Tibial artery (tissue), 4 donors: ENCODE measurements around the gene TMEM236.

Experiments used
- DNase-seq, 2 donors: peaks; one replicate each; pipeline ENCODE4 v3.0.0-alpha.2; 2019
- H3K27ac ChIP-seq, 2 donors: fragments of 200-600 bp; sonication (generic) in 1 of 2; 1 replicate in 1 of 2; 2 replicates in 1 of 2; pipeline ENCODE4 v1.5.1; 2018 to 2019; ENCODE audit warnings: mild to moderate bottlenecking in 1 of 2
- H3K27me3 ChIP-seq, 2 donors: fragments of 200-600 bp; sonication (generic) in 1 of 2; one replicate each; pipeline versions ENCODE4 v1.5.1 to v1.6.0; 2016 to 2019
- H3K36me3 ChIP-seq, 3 donors: fragments of 200-600 bp; sonication (generic) in 2 of 3; one replicate each; pipeline ENCODE4 v1.5.1; 2016 to 2019; ENCODE audit warnings: mild to moderate bottlenecking in 2 of 3
- H3K4me1 ChIP-seq, 4 donors: fragments of 200-600 bp; sonication (generic) in 2 of 4; 1 replicate in 3 of 4; 2 replicates in 1 of 4; pipeline ENCODE4 v1.5.1; 2016 to 2019
- H3K4me3 ChIP-seq, 2 donors: fragments of 200-600 bp; sonication (generic) in 1 of 2; 1 replicate in 1 of 2; 2 replicates in 1 of 2; pipeline ENCODE4 v1.5.1; 2018 to 2019; ENCODE audit warnings: mild to moderate bottlenecking in 2 of 2
- H3K9me3 ChIP-seq, 3 donors: fragments of 200-600 bp; sonication (generic) in 1 of 3; one replicate each; pipeline ENCODE4 v1.5.1; 2016 to 2019
- intact Hi-C: fragments of 100-400 bp; cut with DNase I; formaldehyde crosslinking; loops from one replicate; pipeline ENCODE4 v1.15.0; 2023; ENCODE audit warnings: low total_unique reads
- TF ChIP-seq, protein P1 (sequence below), 2 experiments: fragments of 200-600 bp in 1 of 2; fragments of 450-650 bp in 1 of 2; IDR thresholded peaks; one replicate each; pipeline ENCODE4 v1.5.1; 2017 to 2019; ENCODE audit warnings: antibody characterized with exemption in 2 of 2, mild to moderate bottlenecking in 1 of 2, moderate library complexity in 1 of 2

TMEM236 gene

DNA sequence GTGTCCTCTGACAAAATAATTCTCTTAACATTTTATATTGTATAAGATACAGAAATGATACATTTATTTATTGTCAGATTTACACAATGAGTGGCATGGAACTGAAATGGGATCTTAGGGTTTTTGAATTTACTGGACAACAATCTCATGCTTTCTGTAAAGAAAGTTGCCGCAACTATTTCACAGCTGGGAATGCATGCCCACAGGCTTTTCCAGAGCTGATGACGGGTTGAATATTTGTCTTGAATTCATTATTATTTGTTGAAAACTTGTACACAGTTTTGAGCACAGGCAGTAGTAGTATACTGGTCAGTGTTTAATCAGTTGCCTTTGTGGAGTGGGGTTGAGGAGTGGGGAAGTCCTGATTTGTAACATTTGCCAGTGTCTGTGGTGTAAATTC is 36.6 kb downstream of the TMEM236 start:
- no peaks in the 10 kb centered on the region for H3K9me3 ChIP-seq
- H3K27ac ChIP-seq = no peak overlapping the region
- DNase-seq = no peak
- intact Hi-C loops = no loop called here
- no peaks in the 10 kb centered on the region for H3K36me3 ChIP-seq
- no peaks in the 10 kb centered on the region for H3K27me3 ChIP-seq
- TF ChIP-seq, protein P1, sequence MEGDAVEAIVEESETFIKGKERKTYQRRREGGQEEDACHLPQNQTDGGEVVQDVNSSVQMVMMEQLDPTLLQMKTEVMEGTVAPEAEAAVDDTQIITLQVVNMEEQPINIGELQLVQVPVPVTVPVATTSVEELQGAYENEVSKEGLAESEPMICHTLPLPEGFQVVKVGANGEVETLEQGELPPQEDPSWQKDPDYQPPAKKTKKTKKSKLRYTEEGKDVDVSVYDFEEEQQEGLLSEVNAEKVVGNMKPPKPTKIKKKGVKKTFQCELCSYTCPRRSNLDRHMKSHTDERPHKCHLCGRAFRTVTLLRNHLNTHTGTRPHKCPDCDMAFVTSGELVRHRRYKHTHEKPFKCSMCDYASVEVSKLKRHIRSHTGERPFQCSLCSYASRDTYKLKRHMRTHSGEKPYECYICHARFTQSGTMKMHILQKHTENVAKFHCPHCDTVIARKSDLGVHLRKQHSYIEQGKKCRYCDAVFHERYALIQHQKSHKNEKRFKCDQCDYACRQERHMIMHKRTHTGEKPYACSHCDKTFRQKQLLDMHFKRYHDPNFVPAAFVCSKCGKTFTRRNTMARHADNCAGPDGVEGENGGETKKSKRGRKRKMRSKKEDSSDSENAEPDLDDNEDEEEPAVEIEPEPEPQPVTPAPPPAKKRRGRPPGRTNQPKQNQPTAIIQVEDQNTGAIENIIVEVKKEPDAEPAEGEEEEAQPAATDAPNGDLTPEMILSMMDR (IDR thresholded peaks at IDR 0.05) = no peak
- H3K4me1 ChIP-seq = peaks cover 0 to 1% (median 0%) of the 10 kb centered on the region in 4 donors
- H3K4me3 ChIP-seq = no peak overlapping the region

DNA sequence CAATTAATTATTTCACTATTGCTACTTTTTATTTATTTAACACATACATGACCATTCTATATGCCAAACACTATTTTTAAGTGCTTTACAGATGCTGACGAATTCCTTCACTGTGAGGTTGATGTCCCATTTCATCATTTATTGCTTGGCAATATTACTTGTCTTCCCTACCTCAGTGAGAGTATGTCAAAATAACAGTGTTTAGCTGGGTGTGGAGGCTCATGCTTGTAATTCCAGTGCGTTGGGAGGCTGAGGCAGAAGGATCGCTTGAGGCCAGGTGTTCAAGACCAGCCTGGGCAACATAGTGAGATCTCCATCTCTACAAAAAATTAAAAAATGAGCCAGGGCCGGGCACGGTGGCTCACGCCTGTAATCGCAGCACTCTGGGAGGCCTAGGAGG is 37.4 kb downstream of the TMEM236 start:
- Histone ChIP-seq H3K27ac (no peak overlapping the region), H3K9me3 (no peaks in the 10 kb centered on the region), H3K27me3 (no peaks in the 10 kb centered on the region), H3K36me3 (no peaks in the 10 kb centered on the region), H3K4me3 (no peak overlapping the region), H3K4me1 (no peaks in the 10 kb centered on the region)
- no peak for DNase-seq
- intact Hi-C loops = no loop called here
- TF ChIP-seq, protein P1 (IDR thresholded peaks at IDR 0.05) = no peak

DNA sequence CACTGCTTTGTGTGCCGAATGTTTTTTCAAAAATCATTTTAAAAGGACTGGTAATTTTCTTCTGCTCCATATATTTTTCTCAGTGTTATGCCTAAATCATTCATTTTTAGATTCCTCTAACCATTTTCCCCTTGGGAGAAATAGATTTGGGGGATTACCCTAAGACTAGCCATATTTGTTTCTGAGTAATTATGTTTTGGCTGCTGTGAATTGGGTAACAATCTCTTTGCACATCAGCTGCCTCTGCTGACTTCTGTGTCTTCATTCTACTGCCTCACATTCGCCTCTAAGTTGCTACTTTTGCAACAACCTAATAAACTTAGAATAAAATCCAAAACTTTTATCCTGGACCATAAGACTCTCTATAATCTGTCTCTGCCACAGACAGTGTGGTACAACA is 38.6 kb downstream of the TMEM236 start:
- no peaks in the 10 kb centered on the region for H3K4me1 ChIP-seq
- no peak for DNase-seq
- H3K27ac ChIP-seq = no peak overlapping the region
- TF ChIP-seq, protein P1 (IDR thresholded peaks at IDR 0.05) = no peak
- intact Hi-C loops = no loop called here
- no peaks in the 10 kb centered on the region for H3K9me3 ChIP-seq
- no peak overlapping the region for H3K4me3 ChIP-seq
- no peaks in the 10 kb centered on the region for H3K36me3 ChIP-seq
- no peaks in the 10 kb centered on the region for H3K27me3 ChIP-seq

DNA sequence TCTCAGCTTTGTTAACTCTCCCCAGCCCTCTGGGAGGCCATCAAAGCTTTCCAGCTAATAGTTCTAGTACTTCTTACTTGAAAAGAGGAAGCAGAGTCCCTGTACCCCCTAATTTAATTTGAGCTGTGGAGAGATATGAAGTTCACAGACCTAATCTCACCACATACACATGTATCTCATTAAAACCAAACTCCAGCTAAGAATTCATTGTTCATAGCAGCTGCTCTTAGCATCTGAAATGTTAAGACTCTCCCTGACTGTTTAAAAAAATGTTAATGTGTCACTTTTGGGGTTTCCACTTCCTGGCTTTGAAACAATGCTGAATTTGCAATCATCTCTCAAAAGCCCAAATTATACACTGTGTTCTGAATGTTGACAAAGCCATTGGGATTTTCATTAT is 41.0 kb downstream of the TMEM236 start:
- Histone ChIP-seq H3K27me3 (no peaks in the 10 kb centered on the region), H3K4me3 (no peak overlapping the region), H3K4me1 (no peaks in the 10 kb centered on the region), H3K27ac (no peak overlapping the region), H3K36me3 (no peaks in the 10 kb centered on the region), H3K9me3 (no peaks in the 10 kb centered on the region)
- DNase-seq = no peak
- TF ChIP-seq, protein P1 (IDR thresholded peaks at IDR 0.05) = no peak
- intact Hi-C loops = no loop called here

DNA sequence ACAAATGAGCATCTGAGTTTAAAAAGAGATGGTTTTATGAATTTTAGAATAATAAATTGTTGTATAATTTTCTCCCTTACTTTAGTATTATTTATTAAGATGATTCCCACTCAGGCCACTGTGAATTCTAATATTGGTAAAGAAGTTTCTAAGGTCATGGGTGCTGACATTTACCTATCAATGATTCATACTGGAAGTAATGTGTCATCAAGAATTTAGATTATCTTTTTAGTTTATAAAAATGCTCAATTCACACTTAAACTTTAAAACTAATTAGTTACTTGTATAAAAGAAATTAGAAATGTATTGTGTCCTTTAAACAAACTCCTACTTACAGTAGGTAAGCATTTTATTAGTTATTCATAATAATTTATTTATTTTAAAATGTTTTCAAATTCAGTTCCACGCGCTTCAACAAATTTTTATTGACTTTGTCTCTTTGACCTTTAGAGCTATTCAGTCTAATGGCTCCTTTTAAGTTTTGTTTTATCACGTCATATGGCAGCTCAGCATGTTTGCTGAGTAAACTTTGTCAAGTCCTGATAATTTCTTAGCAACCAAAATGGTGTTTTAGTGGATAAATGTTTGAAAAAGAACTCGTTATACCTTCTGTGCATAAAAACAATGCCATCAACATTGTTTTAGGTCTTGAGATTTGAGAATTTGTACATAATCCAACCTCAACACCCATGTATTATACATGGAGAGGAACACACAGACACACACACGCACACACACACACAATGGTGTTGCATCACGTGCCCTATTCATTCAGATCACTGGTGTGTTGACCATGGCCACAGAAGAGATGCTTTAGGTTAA is 42.0 kb downstream of the TMEM236 start:
- H3K4me3 ChIP-seq = no peak overlapping the region
- no peak for DNase-seq
- no peaks in the 10 kb centered on the region for H3K9me3 ChIP-seq
- no peaks in the 10 kb centered on the region for H3K27me3 ChIP-seq
- no peak overlapping the region for H3K27ac ChIP-seq
- no peaks in the 10 kb centered on the region for H3K36me3 ChIP-seq
- intact Hi-C loops = no loop called here
- TF ChIP-seq, protein P1 (IDR thresholded peaks at IDR 0.05) = no peak
- H3K4me1 ChIP-seq = no peaks in the 10 kb centered on the region
